ENCODE data around the gene MEIS3.

DNA sequence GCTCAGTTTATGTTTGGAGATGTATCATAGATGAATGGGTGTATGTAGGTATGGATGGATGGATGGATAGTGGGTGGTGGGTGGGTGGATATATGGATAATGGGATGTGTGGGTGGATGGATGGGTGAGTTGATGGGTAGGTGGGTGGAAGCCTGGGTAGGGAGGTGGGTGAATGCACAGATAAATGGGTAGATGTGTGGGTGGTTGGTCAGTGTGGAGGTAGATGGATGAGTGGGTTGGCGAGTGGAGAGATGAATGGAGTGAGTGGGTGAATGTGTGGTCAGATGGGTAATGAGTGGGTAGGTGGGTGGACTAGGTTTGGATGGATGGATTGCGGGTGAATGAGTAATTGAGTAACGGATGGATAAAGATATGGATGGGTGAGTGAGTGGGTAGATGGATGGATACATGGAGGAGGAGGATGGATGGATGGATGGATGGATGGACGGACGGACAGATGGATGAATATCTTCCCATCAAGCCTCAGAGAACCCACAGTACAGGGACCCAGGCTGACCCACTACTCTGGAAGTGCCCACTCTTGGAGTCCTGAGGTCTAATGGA is 13.4 kb downstream of the MEIS3 start:
- no peak for TF ChIP-seq CTCF (IDR thresholded peaks at IDR 0.05)
- TF ChIP-seq, protein P1, sequence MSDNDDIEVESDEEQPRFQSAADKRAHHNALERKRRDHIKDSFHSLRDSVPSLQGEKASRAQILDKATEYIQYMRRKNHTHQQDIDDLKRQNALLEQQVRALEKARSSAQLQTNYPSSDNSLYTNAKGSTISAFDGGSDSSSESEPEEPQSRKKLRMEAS (IDR thresholded peaks at IDR 0.05): no peak
- TF ChIP-seq BHLHE40 (IDR thresholded peaks at IDR 0.05; ENCODE audit: low read depth, low read length): no peak
- TF ChIP-seq MYC (IDR thresholded peaks at IDR 0.05; ENCODE audit: borderline replicate concordance, low read length): no peak
- no peak for TF ChIP-seq RAD21 (conservative IDR thresholded peaks at IDR 0.05 in 1 of 2, IDR thresholded peaks at IDR 0.05 in 1 of 2)
- no peak for TF ChIP-seq REST (IDR thresholded peaks at IDR 0.05)
- TF ChIP-seq HDAC2 (IDR thresholded peaks at IDR 0.05): no peak
